GM18498 (cell line): ENCODE measurements around the gene FAHD2B.
A peak's percentile ranks its signal among the peaks of the same experiment; 100 is the strongest.
"Not testable (repeated sequence)": the region's sequence is repeated elsewhere in the genome, so short reads cannot be mapped to it uniquely, and the experiment has no call there.

ENCODE experiments used
- ATAC-seq: cut with Tn5 transposase; IDR thresholded peaks from one replicate; pipeline ENCODE4 v1.9.1; 2021; ENCODE audit warnings: mild to moderate bottlenecking, moderate library complexity; ENCODE audit not compliant: unreplicated experiment

FAHD2B gene, protein sequence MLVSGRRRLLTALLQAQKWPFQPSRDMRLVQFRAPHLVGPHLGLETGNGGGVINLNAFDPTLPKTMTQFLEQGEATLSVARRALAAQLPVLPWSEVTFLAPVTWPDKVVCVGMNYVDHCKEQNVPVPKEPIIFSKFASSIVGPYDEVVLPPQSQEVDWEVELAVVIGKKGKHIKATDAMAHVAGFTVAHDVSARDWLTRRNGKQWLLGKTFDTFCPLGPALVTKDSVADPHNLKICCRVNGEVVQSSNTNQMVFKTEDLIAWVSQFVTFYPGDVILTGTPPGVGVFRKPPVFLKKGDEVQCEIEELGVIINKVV

DNA sequence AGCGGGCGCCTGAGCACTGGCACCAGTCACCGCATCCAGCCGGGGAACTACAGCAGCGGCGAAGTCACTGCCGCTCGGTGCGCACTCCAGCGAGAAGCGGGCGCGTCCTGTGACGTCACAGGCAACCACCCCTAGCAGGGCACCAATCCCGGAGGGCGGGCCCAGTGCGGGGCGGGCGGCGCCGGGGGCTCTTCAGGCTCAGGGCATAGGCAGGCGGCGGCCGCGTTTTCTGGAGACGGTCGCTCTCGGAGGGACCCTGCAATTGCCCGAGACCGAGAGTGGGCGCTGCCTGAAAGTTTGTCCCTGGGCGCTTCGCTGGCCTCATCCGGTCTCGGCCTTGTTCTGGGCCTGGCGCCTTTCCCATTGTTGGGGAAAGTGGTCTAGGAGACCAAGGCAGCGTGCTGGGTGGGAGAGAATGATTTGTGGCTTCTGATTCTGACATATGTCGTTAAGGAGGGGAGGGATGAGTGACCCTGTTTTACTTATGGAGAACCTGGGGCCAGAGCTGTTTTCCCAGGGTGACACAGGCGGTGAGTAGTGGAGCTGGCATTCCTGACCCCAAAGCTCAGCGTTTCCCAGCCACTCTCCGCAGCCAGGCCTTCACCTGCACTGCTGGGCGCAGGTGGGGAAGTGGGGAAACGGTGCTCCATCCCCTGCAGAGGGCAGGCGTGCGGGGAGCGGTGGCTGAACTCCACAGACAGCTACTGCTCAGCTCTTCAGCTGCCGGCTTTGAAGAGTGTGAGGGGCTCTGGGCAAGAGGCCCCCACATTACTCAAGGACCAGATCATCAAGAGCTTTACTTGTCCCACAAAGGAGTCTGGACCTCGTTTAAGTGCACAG, at the start of gene FAHD2B:
TSS of gene FAHD2B (minus strand) at position 111 of the 840 bp plus-strand sequence. CDS start 3,176 bp downstream, outside the sequence.
- ATAC-seq = peak; percentile 93

DNA sequence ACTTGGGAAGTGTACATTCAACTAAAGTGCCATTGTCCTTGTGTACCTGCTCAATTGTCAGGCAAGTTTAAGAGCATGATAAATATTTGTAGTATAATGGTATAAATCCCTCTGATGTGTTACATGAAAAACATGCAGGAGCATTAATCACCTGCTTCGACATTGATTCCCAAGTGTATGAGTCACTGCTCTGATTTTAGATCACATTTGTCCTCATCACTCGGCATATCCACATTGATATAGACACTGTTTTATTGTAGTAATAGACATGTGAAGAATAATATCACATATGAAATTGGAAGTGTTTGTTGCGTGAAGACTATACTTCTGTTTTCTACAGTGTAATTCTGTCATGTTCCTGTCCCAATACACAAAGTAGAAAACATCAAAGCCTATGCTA, 49.3 kb upstream of the FAHD2B start:
- not testable (repeated sequence) for ATAC-seq

DNA sequence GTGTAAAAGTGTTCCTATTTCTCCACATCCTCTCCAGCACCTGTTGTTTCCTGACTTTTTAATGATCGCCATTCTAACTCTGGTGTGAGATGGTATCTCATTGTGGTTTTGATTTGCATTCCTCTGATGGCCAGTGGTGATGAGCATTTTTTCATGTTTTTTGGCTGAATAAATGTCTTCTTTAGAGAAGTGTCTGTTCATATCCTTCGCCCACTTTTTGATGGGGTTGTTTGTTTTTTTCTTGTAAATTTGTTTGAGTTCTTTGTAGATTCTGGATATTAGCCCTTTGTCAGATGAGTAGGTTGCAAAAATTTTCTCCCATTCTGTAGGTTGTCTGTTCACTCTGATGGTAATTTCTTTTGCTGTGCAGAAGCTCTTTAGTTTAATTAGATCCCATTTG, 34.4 kb upstream of the FAHD2B start:
- not testable (repeated sequence) for ATAC-seq

DNA sequence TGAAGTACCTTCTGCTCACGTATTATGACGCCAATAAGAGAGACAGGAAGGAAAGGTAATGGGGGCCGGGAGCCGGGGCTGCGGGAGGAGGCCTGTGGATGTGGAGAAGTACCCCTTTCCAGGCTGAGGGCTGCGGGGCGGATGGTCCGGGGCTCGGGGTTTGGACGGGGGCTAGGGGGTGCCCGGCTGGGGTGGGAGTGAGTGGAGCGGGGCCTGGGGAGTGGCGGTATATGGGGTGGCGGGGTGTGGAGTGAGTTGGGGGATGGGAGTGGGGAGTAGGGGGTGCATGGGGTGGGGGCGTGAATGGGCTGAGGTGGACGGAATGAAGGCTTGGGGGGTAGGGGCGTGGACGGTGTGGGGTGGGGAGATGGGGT, 19.2 kb upstream of the FAHD2B start:
- ATAC-seq = not testable (repeated sequence)

DNA sequence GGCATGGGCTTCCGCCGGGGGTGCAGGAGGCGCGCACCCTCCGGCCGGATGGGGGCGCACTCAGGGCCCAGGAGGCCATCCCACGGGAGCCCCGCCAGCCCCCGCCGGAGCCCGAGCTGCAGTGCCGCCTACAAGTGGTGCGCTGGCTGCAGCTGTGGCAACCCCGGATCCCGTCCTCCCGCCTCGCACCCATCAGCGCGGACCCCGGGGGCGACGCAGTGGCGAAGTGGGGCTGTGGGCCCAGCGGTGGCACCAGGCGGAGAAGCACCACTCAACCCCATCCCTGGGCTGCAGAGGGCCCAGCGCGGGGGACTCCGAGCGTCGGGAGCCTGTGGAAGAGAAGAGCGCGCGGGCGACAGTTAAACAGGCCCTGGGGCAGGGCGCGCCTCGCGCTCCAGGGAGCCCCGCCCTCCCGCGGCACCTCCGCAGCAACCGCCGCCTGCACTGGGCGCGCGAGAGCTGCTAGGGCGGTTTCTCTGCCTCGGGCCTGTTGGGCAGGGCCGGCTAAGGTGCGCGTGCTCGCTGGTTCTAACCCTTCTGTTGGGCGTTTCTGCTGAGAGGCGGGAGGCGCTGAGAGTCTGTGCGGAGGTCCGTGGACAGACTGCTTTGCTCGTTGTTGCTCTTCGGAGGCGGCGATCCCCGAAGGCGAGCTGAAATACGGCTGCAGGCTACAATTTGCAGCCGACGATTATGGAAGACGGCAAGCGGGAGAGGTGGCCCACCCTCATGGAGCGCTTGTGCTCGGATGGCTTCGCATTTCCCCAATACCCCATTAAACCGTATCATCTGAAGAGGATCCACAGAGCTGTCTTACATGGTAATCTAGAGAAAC, 18.6 kb upstream of the FAHD2B start, which contains the start of gene ANKRD36:
TSS of gene ANKRD36 (plus strand) at position 104 of the 832 bp plus-strand sequence. CDS start at position 691, 587 bp downstream.
- ATAC-seq = peak; percentile 96

DNA sequence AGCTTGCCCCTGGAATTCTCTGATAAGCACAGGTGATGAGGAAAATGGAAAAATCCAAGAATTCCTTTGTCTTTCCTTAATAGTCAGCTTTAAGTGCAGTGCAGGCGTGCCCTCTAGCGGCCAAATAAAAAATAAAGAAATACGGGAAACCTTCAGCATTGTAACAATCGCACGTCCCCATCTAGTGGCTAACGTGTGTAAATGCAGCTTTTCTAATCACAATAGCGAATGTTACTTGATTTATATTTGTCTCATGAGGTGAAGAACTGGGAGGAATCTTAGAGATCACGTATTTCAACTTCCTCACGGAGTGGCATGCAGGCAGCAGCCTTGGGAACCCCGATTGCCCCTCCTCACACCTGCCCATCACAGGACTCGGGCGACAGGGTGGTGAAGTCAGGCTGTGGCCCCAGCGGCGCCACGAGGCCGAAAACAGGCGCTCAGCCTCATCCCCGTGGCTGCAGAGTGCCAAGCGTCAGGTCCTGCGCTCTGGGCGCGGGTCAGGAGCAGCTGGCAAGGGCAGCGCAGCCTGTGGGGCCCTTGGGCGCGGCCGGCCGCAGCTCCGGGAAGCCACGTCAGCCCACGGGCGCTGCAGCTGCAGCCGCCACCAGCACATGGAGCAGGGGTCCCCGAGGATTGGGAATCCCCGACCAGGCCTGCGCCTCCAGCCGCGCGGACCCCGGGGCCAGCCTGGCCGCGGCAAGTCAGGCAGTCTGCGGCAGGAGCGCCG, 17.8 kb upstream of the FAHD2B start:
- peak; percentile 62 for ATAC-seq

DNA sequence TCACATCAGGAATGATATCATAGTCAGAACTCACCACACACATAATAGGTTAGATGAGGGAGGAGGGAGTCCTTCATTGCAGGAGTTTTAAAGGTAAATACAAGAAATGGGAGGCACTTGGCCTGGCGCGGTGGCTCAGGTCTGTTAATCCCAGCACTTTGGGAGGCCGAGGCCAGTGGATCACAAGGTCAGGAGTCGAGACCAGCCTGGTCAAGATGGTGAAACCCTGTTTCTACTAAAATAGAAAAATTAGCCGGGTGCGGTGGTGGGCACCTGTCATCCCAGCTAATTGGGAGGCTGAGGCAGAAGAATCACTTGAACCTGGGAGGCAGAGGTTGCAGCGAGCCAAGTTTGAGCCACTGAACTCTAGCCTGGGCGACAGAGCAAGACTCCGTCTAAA, 16.6 kb upstream of the FAHD2B start:
- not testable (repeated sequence) for ATAC-seq

DNA sequence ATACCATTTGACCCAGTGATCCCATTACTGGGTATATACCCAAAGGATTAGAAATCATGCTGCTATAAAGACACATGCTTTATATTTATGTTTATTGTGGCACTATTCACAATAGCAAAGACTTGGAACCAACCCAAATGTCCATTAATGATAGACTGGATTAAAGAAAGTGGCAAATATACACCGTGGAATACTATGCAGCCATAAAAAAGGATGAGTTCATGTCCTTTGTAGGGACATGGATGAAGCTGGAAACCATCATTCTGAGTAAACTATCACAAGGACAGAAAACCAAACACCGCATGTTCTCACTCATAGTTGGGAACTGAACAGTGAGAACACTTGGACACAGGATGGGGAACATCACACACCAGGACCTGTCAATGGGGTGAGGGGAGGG, 12.2 kb upstream of the FAHD2B start:
- not testable (repeated sequence) for ATAC-seq

DNA sequence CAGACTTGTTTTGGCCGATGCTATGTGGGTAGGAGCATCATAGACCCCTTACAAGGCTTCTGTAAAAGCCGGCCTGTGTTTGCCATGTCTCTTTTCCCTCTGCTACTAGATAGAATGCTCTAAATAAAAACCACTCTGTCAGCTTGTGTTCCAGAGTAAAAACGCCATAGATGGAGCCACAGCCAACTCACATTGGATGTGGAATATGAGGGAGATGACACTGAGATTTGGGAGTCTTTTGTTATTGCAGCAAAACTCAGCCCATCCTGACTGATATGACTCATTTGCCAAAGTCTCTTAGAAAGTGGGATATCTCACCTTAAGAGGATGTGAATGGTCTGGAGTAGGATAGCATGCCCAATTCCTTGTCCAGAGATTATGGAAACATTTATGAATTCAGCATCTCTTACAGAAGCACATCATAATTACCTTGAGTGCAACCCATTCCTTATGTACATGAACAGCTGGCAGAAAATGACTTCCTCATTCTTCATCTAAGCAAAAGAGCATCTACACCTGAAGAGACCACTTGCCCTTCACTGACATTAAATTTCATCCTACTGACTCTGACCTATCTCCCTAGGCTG, 4.2 kb upstream of the FAHD2B start:
- not testable (repeated sequence) for ATAC-seq

DNA sequence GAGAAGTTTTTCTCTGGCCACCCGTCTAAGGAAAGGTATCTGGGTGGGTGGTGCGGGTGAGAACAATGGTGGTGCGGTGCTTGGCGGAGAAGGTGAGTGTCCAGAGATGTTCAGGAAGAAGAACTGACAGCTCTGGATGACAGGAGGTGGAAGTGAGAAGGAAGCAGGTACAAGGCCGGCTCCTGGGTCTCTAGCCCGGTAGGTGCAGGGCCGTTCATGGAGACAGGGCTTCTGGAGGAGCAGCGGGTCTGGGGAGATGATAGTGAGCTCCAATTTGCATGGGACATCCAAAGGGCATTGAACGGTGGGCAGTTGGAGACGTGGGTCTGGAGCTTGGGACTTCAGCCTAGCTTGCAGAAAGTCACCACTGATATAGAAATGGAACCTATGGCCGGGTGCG, 979 bp upstream of the FAHD2B start:
- ATAC-seq = no peak

DNA sequence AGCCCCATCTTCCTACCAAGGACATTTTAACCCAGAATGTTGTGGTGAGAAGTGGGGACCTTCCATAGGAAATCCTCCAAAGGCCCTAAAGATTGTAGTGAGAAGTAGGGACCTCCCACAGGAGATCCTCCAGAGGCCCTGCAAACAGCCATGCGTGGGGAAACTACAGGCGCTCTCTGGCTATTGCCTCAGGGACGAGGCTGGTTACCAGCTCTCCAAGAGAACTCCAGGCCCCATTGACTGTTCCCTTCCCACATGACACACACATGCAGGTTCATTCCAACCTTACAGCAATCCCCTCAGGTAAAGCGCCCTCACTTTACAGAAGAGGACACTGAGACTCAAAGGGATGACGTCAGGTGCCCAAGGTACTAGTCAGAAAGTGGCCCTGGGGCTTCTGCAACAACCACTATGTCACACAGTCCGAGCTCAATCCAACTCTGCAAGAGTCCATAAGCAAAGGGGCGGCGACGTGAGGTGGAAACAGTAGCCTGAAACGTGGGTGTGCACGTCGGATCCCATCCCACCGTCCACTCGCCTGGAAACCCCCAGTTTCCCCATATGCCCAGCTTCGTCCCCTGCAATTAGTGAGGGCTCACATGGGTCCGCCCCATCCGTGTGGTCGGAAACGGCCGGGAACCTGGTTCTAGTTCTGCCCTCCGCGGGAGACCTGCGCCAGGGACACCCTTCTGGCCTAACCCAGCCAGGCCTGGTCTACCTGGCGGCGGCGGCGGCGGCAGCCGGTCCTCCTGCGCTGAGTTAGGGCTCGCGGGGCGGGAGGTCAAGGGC, 505 bp downstream of the FAHD2B start:
- ATAC-seq = peak; percentile 50

DNA sequence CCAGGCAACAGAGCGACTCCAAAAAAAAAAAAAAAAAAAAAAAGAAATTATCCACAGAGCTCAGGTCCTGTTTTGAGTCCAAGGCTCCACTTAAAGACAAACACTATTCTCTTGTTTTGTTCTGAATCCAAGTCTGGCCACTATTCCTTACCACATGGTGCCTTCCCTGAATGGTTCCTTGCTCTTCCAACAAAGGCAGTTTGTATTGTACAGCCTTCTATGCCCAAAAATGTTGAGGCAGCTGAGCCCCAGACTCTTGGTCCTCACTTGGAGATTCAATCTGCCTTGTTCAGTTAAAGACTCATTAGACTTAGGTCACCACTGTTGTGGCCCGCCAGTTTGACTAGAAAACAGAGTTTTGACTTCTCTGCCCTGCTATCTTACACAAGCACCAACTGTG, 1.7 kb downstream of the FAHD2B start:
- not testable (repeated sequence) for ATAC-seq

DNA sequence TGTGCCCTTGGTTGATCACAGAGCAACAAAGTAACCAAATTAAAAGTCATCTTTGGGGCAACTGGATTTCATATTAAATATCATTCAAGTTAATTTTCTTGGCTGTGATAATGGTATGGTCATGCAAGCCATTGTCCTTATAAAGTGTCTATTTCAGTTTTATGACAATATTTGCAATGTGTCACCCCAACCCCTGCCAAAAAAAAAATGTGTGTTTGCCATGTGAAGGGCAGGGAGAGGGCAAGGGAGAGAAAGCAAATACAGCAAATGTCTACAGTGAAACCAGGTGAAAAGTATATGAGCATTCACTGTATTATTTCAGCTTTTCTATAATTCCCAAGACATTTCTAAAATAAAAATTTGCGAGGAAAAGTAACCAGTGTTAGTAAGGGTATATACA, 6.0 kb downstream of the FAHD2B start:
- ATAC-seq = not testable (repeated sequence)

DNA sequence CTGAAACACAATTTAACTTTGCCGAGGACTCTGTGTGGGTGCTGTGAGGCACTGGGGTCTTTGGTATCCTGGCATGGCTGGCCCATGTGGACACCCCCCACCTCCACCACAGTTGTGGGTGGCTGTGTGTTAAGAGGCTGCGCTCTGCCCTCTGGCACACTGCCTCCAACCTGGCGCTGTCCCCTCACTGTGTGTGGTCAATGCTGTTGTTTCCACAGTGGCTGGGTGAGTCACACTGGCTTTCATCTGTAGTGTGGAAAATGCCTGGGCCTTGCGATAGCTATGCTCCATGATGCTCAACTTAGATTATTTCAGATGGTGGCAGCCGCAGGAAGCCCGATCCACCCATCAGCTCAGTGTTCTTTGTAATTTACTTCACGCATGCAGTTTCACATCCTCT, 9.6 kb downstream of the FAHD2B start:
- not testable (repeated sequence) for ATAC-seq

DNA sequence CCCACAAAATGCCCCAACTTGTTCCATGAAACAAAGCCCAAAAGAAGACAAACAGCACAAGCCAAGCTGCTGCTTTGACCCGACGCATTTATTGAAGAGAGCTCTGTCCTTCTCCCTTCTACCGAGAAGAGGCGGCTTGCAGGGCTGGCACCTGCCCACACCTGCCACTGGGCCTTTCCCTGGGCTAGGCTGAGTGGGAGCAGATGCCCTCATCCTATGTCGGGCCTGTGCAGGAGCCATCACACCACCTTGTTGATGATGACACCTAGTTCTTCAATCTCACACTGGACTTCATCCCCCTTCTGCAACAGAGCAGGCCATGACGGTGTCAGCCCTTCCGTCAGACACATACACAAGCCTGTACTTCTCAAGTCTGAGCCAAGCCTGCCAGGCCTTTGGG, 11.2 kb downstream of the FAHD2B start:
- not testable (repeated sequence) for ATAC-seq

DNA sequence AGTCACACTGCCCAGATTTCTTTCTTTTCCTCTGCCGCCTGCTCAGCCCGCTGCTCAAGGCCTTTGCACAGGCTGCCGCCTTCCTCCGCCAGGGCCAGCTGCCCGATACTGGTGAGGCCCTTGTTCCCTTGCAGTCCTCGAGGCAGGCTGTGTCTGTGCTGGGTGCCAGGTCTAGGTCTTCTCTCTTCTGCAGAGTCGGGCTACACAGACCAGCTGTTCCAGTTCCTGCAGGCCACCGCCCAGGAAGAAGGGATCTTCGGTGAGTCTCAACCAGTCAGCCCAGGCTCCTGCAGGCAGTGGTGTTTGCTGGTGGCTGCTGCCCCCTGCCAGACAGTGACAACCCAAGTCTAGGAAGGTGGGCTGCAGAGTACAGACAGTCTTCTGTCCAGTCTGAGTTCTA, 12.5 kb downstream of the FAHD2B start:
- not testable (repeated sequence) for ATAC-seq

DNA sequence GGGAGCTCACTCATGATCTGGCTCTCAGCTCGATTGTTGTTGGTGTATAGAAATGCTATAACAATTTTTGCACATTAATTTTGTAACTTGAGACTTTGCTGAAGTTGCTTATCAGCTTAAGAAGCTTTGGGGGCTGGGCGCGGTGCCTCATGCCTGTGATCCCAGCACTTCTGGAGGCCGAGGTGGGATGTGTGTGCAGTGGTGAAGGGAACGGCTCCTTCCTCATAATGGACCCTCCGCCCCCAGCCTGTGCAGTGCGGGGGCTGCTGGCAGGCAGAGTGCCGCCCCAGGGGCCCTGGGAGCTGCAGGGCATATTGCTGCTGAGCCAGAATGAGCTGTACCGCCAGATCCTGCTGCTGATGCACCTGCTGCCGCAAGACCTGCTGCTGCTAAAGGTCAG, 13.8 kb downstream of the FAHD2B start:
- not testable (repeated sequence) for ATAC-seq

DNA sequence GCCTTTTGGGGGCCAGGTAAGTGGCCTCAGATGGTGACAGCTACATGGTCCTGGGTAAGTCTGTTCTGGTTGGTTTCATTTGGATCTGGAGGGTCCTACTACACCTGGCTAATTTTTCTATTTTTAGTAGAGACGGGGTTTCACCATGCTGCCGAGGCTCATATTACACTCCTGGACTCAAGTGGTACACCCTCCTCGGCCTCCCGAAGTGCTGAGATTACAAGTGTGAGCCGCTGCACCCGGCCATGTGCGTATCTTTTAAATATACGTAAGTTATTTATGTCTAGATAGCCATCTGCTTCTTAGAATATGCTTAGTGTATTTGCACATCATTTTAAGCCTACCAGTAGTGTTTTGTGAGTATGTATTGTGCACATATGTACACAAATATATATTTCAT, 17.5 kb downstream of the FAHD2B start:
- ATAC-seq = not testable (repeated sequence)

DNA sequence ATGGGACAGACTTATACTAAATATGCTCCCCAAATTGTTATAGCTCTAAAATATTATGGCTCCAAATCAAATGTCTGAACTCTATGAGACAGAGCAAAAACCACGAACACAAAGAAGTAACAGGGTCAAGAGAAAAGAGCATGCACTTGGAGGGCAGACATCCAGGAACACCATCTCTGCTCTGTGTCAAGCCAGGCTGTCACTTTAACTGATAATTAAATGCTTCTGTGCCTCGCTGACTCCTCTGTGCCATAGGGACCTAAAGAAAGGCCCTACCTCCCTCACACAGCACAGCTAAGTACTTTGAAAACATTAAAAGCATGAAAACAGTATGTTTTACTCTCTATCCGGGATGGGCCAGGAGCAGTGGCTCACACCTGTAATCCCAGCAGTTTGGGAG, 23.8 kb downstream of the FAHD2B start:
- not testable (repeated sequence) for ATAC-seq
